Hepatocyte (in vitro differentiated cells): Measurements from ENCODE around the gene ADGRL3. TPM values are rescaled to one million over a fixed set of nuclear protein-coding genes. Genes with fewer than 3 reads are reported as not detected.

Experiments
- DNase-seq: peaks from one replicate; pipeline ENCODE4 v3.0.0-alpha.2; 2016; ENCODE audit warnings: low spot score
- H2AFZ ChIP-seq: fragments of 200-600 bp; sonication (generic); 2 replicates; pipeline ENCODE4 v1.6.0; 2016; ENCODE audit warnings: antibody characterized with exemption, mild to moderate bottlenecking
- H3K27ac ChIP-seq: fragments of 200-600 bp; sonication (generic); 2 replicates; pipeline ENCODE4 v1.5.1; 2016; ENCODE audit warnings: mild to moderate bottlenecking
- H3K27me3 ChIP-seq: fragments of 200-600 bp; sonication (generic); 2 replicates; pipeline ENCODE4 v1.6.1; 2016
- H3K36me3 ChIP-seq: fragments of 200-600 bp; sonication (generic); replicated peaks from 2 replicates; pipeline ENCODE4 v1.5.1; 2016; ENCODE audit warnings: low read depth; ENCODE audit not compliant: insufficient read depth
- H3K4me1 ChIP-seq: fragments of 200-600 bp; sonication (generic); 2 replicates; pipeline ENCODE4 v1.5.1; 2016; ENCODE audit warnings: mild to moderate bottlenecking, moderate library complexity; ENCODE audit not compliant: insufficient read depth
- H3K4me2 ChIP-seq: fragments of 200-600 bp; sonication (generic); 2 replicates; pipeline ENCODE4 v1.6.0; 2016
- H3K4me3 ChIP-seq: fragments of 200-600 bp; sonication (generic); 2 replicates; pipeline ENCODE4 v1.5.1; 2016; ENCODE audit warnings: mild to moderate bottlenecking
- H3K79me2 ChIP-seq: fragments of 200-600 bp; sonication (generic); 2 replicates; pipeline ENCODE4 v1.6.0; 2017; ENCODE audit warnings: mild to moderate bottlenecking
- H3K9me2 ChIP-seq: fragments of 200-600 bp; sonication (generic); replicated peaks from 2 replicates; pipeline ENCODE4 v1.6.0; 2017; ENCODE audit warnings: mild to moderate bottlenecking; ENCODE audit not compliant: insufficient read depth
- H3K9me3 ChIP-seq: fragments of 200-600 bp; sonication (generic); 2 replicates; pipeline ENCODE4 v1.5.1; 2016; ENCODE audit warnings: low read depth, mild to moderate bottlenecking
- H4K20me1 ChIP-seq: fragments of 200-600 bp; sonication (generic); 2 replicates; pipeline ENCODE4 v1.6.0; 2016; ENCODE audit warnings: mild to moderate bottlenecking; ENCODE audit not compliant: insufficient read depth, poor library complexity, severe bottlenecking
- EZH2 ChIP-seq: fragments of 200-600 bp; sonication (generic); IDR thresholded peaks from 2 replicates; pipeline ENCODE4 v1.6.1; 2016; ENCODE audit warnings: antibody characterized with exemption, mild to moderate bottlenecking, borderline replicate concordance
- EZH2phosphoT487 ChIP-seq: fragments of 200-600 bp; sonication (generic); IDR thresholded peaks from one replicate; pipeline ENCODE4 v1.6.1; 2018; ENCODE audit warnings: antibody characterized with exemption, mild to moderate bottlenecking, low read depth, moderate library complexity; ENCODE audit not compliant: unreplicated experiment, severe bottlenecking
- WGBS: methylation state at CpG from one replicate; pipeline ENCODE4 v1.1.6; 2016; ENCODE audit warnings: low lambda C conversion rate; ENCODE audit errors: missing lambda C conversion rate; 5-methylcytosine and 5-hydroxymethylcytosine counted together
- polyA plus RNA-seq: library from polyadenylated mRNA; unstranded; fragments of >200 nt; fragmentation: Nextera tagmentation; extraction: Ambion mirVana; gene quantifications from 2 replicates; pipeline ENCODE4 v1.2.1, GENCODE V29; 2016
- total RNA-seq: library from RNA; depleted of rRNA; stranded (reverse); fragments of >200 nt; gene quantifications from 2 replicates; pipeline ENCODE4 v1.2.3, GENCODE V29; 2014
- TF ChIP-seq, protein P1 (sequence below): fragments of 200-600 bp; sonication (generic); IDR thresholded peaks from 2 replicates; pipeline ENCODE4 v1.5.1; 2016; ENCODE audit warnings: antibody characterized with exemption, mild to moderate bottlenecking; ENCODE audit not compliant: poor library complexity

The ADGRL3 gene
- total and polyA plus RNA-seq, 2 experiments from 2014 or later, result 4.4 to 21.2 TPM

DNA sequence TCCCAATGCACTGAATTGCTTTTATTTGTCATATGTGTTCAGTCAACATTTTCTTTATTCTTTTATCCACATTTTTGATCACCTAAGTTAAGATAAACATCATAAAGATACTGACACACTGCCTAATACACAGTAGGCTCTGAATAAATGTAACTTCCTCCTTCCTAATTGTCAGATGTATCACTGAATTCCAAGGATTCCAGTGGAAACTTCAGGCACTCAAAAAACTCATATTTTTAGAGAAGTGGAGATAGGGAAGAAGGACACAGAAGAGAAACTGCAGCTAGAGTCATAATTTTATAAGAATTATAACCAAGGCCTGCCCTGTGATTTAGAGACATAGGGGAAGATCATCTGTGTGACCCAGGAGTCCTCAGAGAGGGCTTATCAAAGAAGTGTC is 753.3 kb downstream of the ADGRL3 start:
- Histone ChIP-seq H4K20me1 (no peaks in the 10 kb centered on the region), H3K4me3 (no peak overlapping the region), H2AFZ (no peak overlapping the region), H3K27me3 (no peaks in the 10 kb centered on the region), H3K27ac (no peak overlapping the region), H3K4me2 (no peak overlapping the region), H3K9me3 (no peaks in the 10 kb centered on the region), H3K79me2 (no peaks in the 10 kb centered on the region), H3K36me3 (no peaks in the 10 kb centered on the region), H3K4me1 (no peaks in the 10 kb centered on the region), H3K9me2 (no peaks in the 10 kb centered on the region)
- no peak for DNase-seq
- TF ChIP-seq, protein P1, sequence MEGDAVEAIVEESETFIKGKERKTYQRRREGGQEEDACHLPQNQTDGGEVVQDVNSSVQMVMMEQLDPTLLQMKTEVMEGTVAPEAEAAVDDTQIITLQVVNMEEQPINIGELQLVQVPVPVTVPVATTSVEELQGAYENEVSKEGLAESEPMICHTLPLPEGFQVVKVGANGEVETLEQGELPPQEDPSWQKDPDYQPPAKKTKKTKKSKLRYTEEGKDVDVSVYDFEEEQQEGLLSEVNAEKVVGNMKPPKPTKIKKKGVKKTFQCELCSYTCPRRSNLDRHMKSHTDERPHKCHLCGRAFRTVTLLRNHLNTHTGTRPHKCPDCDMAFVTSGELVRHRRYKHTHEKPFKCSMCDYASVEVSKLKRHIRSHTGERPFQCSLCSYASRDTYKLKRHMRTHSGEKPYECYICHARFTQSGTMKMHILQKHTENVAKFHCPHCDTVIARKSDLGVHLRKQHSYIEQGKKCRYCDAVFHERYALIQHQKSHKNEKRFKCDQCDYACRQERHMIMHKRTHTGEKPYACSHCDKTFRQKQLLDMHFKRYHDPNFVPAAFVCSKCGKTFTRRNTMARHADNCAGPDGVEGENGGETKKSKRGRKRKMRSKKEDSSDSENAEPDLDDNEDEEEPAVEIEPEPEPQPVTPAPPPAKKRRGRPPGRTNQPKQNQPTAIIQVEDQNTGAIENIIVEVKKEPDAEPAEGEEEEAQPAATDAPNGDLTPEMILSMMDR, result no peak

DNA sequence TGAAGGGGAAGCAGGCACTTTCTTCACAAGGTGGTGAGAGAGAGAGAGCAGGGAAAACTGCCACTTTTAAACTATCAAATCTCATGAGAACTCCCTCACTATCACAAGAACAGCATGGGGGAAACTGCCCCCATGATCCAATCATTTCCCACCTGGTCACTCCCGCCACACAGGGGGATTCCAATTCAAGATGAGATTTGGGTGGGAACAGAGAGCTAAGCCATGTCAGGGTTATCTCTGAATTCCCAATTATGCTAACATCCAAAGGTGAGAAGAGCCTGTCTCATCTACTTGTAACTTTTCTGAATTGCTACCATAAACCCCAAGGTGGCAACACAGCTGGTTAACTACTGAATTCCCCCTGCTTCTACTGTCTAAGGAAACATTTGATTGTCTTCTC is 758.5 kb downstream of the ADGRL3 start:
- 75% methylated on average over 1 of the region's 1 CpG for WGBS
- Histone ChIP-seq H3K27ac (no peak overlapping the region), H3K4me2 (no peak overlapping the region), H3K4me3 (no peak overlapping the region), H3K9me3 (no peaks in the 10 kb centered on the region), H3K9me2 (no peaks in the 10 kb centered on the region), H4K20me1 (no peaks in the 10 kb centered on the region), H3K36me3 (no peaks in the 10 kb centered on the region), H3K79me2 (no peaks in the 10 kb centered on the region), H3K27me3 (no peaks in the 10 kb centered on the region), H3K4me1 (no peaks in the 10 kb centered on the region), H2AFZ (no peak overlapping the region)
- no peak for DNase-seq
- TF ChIP-seq, protein P1, result no peak
- TF ChIP-seq EZH2, result no peak
- TF ChIP-seq EZH2phosphoT487, result no peak

DNA sequence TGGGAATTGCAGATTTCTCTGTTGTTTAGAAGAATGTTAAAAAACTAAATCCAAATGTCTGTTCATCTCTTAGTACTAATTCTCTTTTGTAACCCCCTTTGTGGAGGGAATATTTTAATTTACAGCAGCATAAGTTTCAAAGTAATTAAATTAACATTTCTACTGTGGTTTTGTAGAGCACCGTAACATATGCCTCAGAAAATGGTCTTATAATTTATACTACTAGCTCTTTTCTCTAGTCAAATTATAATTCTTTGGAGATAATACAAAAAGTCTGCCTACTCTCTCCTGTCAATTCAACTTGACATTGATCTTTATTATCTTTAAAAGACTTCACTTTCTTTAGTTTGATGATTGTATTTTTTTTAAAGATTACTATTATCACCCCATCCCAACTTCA is 759.0 kb downstream of the ADGRL3 start:
- H3K27ac ChIP-seq, result no peak overlapping the region
- no peak for DNase-seq
- no peaks in the 10 kb centered on the region for H3K4me1 ChIP-seq
- no peak overlapping the region for H2AFZ ChIP-seq
- no peaks in the 10 kb centered on the region for H3K9me2 ChIP-seq
- TF ChIP-seq EZH2 (no peak), EZH2phosphoT487 (no peak)
- TF ChIP-seq, protein P1, result no peak
- no peaks in the 10 kb centered on the region for H3K79me2 ChIP-seq
- no peaks in the 10 kb centered on the region for H3K9me3 ChIP-seq
- no peaks in the 10 kb centered on the region for H3K27me3 ChIP-seq
- H3K36me3 ChIP-seq, result no peaks in the 10 kb centered on the region
- H3K4me3 ChIP-seq, result no peak overlapping the region
- H3K4me2 ChIP-seq, result no peak overlapping the region
- WGBS, result 92% methylated on average over 1 of the region's 1 CpG
- H4K20me1 ChIP-seq, result no peaks in the 10 kb centered on the region

DNA sequence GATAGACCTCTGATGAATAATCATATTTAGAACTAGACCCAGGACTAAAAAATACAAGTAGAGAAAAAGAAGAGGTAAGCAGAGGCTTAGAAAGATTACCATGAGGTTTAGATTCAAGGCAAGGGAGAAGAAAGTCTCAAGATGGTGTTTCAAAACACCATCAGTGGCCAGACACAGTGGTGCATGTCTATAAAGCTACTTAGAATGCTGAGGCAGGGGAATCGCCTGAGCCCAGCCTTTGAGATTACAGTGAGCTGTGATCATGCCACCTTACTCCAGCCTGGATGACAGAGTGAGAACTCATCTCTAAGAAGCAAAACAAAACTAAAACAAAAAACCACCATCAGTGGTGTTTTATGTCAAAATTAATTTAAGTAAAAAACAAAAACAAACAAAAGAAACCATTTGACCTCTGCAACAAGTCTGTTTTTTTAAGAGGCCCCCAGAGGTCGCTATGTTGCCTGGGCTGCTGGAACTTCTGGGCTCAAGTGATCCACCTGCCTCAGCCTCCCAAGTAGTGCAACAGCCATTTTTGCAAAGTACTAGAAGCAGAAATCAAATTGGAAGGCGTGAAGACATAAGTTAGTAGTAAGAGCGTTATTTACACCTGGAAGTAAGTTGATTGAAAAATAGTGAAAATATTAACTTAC is 784.3 kb downstream of the ADGRL3 start:
- Histone ChIP-seq H3K4me1 (no peaks in the 10 kb centered on the region), H3K4me3 (no peak overlapping the region), H3K27ac (no peak overlapping the region), H4K20me1 (no peaks in the 10 kb centered on the region), H3K27me3 (no peaks in the 10 kb centered on the region), H3K9me2 (no peaks in the 10 kb centered on the region), H3K36me3 (no peaks in the 10 kb centered on the region), H2AFZ (no peak overlapping the region), H3K4me2 (no peak overlapping the region), H3K9me3 (no peaks in the 10 kb centered on the region), H3K79me2 (no peaks in the 10 kb centered on the region)
- TF ChIP-seq, protein P1, result peak; percentile 2
- no peak for TF ChIP-seq EZH2
- 71% methylated on average over 4 of the region's 4 CpGs for WGBS
- DNase-seq, result no peak
